Sigmoid colon (tissue), 4 donors: ENCODE measurements around the gene TRAF3IP1.

Source experiments
- EP300 ChIP-seq, 4 donors: sonication (generic); formaldehyde crosslinking; IDR thresholded peaks; one replicate each; pipeline ENCODE4 v1.6.1; 2017; ENCODE audit warnings: antibody characterized with exemption in 4 of 4
- POLR2A ChIP-seq, 2 donors: fragments of 450-650 bp; IDR thresholded peaks; one replicate each; pipeline ENCODE4 v1.6.1; 2016; ENCODE audit warnings: antibody characterized with exemption in 2 of 2, mild to moderate bottlenecking in 2 of 2, moderate library complexity in 2 of 2
- POLR2AphosphoS5 ChIP-seq, 4 donors: sonication (generic); formaldehyde crosslinking; IDR thresholded peaks; one replicate each; pipeline ENCODE4 v1.6.1; 2017; ENCODE audit warnings: antibody characterized with exemption in 4 of 4
- TF ChIP-seq, protein P1 (sequence below), 4 experiments: fragments of 450-650 bp in 3 of 4; fragments of 200-600 bp in 1 of 4; IDR thresholded peaks; one replicate each; pipeline ENCODE4 v1.5.1; 2016 to 2019; ENCODE audit warnings: antibody characterized with exemption in 4 of 4, mild to moderate bottlenecking in 3 of 4, moderate library complexity in 2 of 4

DNA sequence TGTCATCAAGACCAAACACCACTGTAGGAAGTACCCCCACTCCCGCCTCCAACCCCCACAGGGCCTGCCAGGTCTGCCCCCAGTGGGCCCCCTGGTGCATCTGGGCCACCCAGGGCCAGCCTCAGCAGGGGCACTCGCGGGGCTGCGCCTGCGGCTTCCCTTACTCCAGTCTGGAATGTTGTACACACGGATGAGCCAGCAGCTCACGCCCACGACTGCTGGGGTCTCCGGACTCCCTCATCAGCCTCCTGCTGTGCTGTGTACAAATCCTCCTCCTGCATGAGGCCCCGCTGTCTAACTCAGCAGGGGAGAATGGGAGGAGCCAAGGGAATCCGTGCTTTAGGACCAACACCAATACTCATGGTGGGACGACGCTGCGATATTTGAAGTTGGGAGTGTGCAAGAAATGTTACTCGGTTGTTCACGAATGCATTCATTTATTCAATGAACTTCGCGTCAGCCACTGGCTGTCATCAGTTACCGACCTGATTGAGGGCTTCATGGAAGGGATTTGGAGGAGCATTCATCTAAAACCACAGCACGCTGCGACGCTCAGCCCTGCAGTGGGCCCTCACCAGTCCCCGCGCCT lies 105.8 kb downstream of the TRAF3IP1 start:
- TF ChIP-seq, protein P1, sequence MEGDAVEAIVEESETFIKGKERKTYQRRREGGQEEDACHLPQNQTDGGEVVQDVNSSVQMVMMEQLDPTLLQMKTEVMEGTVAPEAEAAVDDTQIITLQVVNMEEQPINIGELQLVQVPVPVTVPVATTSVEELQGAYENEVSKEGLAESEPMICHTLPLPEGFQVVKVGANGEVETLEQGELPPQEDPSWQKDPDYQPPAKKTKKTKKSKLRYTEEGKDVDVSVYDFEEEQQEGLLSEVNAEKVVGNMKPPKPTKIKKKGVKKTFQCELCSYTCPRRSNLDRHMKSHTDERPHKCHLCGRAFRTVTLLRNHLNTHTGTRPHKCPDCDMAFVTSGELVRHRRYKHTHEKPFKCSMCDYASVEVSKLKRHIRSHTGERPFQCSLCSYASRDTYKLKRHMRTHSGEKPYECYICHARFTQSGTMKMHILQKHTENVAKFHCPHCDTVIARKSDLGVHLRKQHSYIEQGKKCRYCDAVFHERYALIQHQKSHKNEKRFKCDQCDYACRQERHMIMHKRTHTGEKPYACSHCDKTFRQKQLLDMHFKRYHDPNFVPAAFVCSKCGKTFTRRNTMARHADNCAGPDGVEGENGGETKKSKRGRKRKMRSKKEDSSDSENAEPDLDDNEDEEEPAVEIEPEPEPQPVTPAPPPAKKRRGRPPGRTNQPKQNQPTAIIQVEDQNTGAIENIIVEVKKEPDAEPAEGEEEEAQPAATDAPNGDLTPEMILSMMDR (IDR thresholded peaks at IDR 0.05) = no peak
- TF ChIP-seq EP300 (IDR thresholded peaks at IDR 0.05) = no peak
- no peak for TF ChIP-seq POLR2A (IDR thresholded peaks at IDR 0.05)
- TF ChIP-seq POLR2AphosphoS5 (IDR thresholded peaks at IDR 0.05) = no peak
